Kidney epithelial cell (primary cell): ENCODE results near the gene ALK. TPM values are rescaled to one million over a fixed set of nuclear protein-coding genes. Genes with fewer than 3 reads are reported as not detected.
"Not testable (repeated sequence)": the region's sequence is repeated elsewhere in the genome, so short reads cannot be mapped to it uniquely, and the experiment has no call there.

Experiments used
- DNase-seq: peaks from one replicate; pipeline ENCODE4 v3.0.0-alpha.2; 2010; ENCODE audit warnings: low read depth
- H3K27me3 ChIP-seq: 2 replicates; pipeline ENCODE4 v1.6.0; 2011; ENCODE audit warnings: low read length; ENCODE audit not compliant: control insufficient read depth, insufficient read depth
- H3K36me3 ChIP-seq: 2 replicates; pipeline ENCODE4 v1.5.1; 2011; ENCODE audit warnings: low read length; ENCODE audit not compliant: control insufficient read depth, insufficient read depth
- H3K4me3 ChIP-seq: 2 replicates; pipeline ENCODE4 v1.5.1; 2011; ENCODE audit warnings: low read depth, mild to moderate bottlenecking, control low read depth, low read length
- total RNA-seq: library from RNA; depleted of rRNA; stranded (reverse); fragments of >200 nt; gene quantifications from 2 replicates; pipeline ENCODE4 v1.2.3, GENCODE V29; 2015
- TF ChIP-seq, protein P1 (sequence below): IDR thresholded peaks from 2 replicates; pipeline ENCODE4 v1.5.1; 2011; ENCODE audit warnings: mild to moderate bottlenecking, moderate library complexity, low read length, control low read depth, inconsistent platforms; ENCODE audit not compliant: insufficient read depth, poor library complexity, severe bottlenecking

The ALK gene
- total RNA-seq, 1 donor from 2014 or later, result not detected

DNA sequence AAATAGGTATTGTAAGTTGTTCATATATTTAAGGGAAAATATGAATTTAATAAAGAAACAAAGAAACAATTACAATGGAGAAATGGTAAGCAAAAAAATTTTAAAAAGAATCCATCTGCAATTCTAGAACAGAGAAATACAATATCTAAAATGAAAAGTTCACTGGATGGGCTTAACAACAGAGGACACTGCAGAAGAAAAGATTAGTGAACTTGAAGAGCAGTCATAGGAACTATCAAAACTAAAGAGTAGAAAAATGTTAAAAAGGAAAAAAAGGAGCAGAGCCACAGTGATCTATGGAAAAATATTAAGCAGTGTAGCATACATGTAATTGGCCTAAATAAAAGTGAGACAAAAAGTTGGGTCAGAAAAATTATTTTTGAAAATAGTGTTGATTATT is 83.5 kb downstream of the ALK start:
- Histone ChIP-seq H3K27me3 (no peaks in the 10 kb centered on the region), H3K4me3 (no peak overlapping the region), H3K36me3 (no peaks in the 10 kb centered on the region)
- no peak for DNase-seq
- TF ChIP-seq, protein P1, sequence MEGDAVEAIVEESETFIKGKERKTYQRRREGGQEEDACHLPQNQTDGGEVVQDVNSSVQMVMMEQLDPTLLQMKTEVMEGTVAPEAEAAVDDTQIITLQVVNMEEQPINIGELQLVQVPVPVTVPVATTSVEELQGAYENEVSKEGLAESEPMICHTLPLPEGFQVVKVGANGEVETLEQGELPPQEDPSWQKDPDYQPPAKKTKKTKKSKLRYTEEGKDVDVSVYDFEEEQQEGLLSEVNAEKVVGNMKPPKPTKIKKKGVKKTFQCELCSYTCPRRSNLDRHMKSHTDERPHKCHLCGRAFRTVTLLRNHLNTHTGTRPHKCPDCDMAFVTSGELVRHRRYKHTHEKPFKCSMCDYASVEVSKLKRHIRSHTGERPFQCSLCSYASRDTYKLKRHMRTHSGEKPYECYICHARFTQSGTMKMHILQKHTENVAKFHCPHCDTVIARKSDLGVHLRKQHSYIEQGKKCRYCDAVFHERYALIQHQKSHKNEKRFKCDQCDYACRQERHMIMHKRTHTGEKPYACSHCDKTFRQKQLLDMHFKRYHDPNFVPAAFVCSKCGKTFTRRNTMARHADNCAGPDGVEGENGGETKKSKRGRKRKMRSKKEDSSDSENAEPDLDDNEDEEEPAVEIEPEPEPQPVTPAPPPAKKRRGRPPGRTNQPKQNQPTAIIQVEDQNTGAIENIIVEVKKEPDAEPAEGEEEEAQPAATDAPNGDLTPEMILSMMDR, result no peak

DNA sequence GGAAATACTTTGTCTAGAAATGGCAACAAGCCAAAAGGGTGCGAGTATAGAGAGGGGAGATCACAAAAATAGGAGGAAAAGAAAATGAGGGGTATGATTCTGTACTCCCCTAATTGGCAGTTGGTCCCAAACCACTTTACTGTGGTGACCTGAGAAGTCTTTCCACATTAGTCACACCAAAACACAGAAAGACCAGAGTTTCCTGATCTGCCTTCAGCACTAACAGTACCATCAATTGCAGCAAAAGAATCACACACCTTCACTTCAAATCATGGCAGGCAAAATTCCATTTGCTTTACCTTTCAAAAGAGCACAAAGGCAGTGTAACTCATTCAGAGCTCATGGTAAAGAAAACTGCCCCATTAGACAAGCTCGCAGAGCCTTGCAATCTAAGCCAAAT is 86.8 kb downstream of the ALK start:
- no peak for DNase-seq
- TF ChIP-seq, protein P1, result no peak
- H3K36me3 ChIP-seq, result no peaks in the 10 kb centered on the region
- no peak overlapping the region for H3K4me3 ChIP-seq
- H3K27me3 ChIP-seq, result no peaks in the 10 kb centered on the region

DNA sequence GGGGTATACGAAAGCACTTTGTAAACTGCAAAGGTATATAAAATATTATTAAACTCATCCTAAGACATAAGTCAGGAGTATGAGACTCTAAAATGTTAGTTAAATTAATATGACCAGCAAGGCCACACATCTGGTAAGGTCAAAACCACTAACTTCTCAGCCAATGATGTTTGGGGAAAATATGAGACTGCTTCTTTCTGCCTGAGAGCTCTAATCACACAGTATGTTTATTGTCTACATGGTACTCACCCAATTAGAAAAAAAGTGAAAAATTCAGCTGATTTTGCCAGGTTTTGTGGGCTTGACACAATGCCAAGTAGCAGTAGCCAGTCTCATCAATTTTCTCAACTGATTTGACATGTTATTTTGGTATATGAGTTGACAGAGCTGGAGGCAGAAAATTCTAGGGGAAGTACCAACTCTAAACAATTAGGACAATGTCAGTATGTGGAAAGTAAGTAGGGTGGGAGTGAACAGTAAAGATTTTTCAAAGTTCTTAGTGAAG is 87.3 kb downstream of the ALK start:
- no peak for DNase-seq
- H3K27me3 ChIP-seq, result no peaks in the 10 kb centered on the region
- H3K36me3 ChIP-seq, result no peaks in the 10 kb centered on the region
- TF ChIP-seq, protein P1, result no peak
- H3K4me3 ChIP-seq, result no peak overlapping the region

DNA sequence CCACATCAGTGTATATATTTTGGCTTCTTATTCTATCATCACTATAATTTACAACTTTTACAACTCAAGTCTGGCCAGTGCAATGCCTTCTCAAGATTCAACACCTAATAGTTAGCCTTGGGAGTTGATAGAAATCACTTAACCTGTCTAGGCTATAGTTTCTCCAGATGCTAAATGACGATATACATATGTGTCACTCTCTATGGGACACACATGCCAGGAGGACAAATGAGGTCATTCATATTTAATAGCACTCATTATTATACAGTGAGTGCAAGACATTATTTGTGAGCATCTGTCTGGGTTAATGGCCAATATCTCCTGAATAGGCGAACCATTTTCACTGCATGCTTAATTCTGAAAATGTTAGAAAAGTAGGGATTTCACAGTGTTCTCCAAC is 89.8 kb downstream of the ALK start:
- Histone ChIP-seq H3K27me3 (no peaks in the 10 kb centered on the region), H3K4me3 (no peak overlapping the region), H3K36me3 (no peaks in the 10 kb centered on the region)
- no peak for DNase-seq
- TF ChIP-seq, protein P1, result no peak

DNA sequence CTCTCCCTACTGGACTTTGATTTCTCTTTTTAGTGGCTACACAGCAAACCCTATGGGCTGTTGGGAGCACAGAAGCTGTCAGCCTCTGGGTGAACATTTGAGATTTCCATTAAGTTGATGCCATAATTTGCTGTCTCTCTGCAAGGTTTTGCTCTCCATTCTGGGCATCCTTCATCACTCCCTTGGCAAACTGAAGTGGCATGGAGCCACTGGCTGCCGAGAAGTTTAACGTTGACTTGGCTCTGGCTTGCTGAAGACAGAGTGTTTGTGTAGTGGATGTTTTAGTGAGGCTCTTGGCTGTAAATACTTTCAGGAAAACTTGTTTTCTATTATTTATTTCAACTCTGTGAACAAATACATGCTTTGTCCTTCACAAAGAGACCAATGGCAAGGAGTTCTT is 91.5 kb downstream of the ALK start:
- H3K4me3 ChIP-seq, result no peak overlapping the region
- no peak for DNase-seq
- no peaks in the 10 kb centered on the region for H3K36me3 ChIP-seq
- no peaks in the 10 kb centered on the region for H3K27me3 ChIP-seq
- TF ChIP-seq, protein P1, result no peak

DNA sequence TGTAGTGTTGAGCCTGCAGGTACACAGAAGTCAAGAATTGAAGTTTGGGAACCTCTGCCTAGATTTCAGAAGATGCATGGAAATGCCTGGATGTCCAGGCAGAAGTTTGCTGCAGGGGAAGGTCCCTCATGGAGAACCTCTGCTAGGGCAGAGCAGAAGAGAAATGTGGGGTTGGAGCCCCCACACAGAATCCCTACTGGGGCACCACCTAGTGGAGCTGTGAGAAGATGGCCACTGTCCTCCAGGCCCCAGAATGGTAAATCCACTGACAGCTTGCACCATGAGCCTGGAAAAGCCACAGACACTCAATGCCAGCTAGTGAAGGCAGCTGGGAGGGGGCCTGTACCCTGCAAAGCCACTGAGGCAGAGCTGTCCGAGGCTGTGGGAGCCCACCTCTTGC is 97.2 kb downstream of the ALK start:
- not testable (repeated sequence) for H3K36me3 ChIP-seq, DNase-seq, H3K4me3 ChIP-seq, H3K27me3 ChIP-seq
